K562 (cell line): ENCODE results near the gene MAST4. TPM values are rescaled to one million over a fixed set of nuclear protein-coding genes. Genes with fewer than 3 reads are reported as not detected.

Experiments used
- ATAC-seq: fragments of 200-7000 bp; cut with Tn5 transposase; 3 replicates; pipeline ENCODE4 v1.9.1; 2020; ENCODE audit warnings: moderate library complexity
- BruUV-seq: library from RNA; stranded (reverse); fragments of 400-500 nt; replicated peaks from 2 replicates; lab custom pipeline; 2021; lab: Mats Ljungman, UMichigan
- CTCF ChIA-PET: fragments of 300-600 bp; formaldehyde crosslinking; extraction: SDS; loops from one replicate; lab custom pipeline; 2021; ENCODE audit warnings: low intra/inter-chr PET ratio; lab: Yijun Ruan, JAX
- POLR2A ChIA-PET: fragments of 300-600, 350-650 bp; sonication (Branson Sonifier 250); formaldehyde crosslinking; extraction: SDS; loops from one replicate; lab custom pipeline; 2021; ENCODE audit warnings: antibody characterized with exemption, inconsistent platforms; lab: Yijun Ruan, JAX
- DNase-seq, 4 experiments: peaks; one replicate each; pipeline versions ENCODE4 v3.0.0 to v3.0.0-alpha.2; 2011 to 2018; ENCODE audit warnings: low spot score in 3 of 4, mixed read lengths in 3 of 4; ENCODE audit errors: extremely low read depth in 1 of 4
- FAIRE-seq: peaks from 2 replicates; lab custom pipeline; 2011; peaks lifted over from hg19 to GRCh38; lab: Jason Lieb, UNC
- H2AFZ ChIP-seq: 2 replicates; pipeline ENCODE4 v1.6.0; 2011; ENCODE audit warnings: low read depth, low read length, control low read depth, inconsistent platforms
- H3K27ac ChIP-seq: fragments of 200-600 bp; 3 replicates; pipeline ENCODE4 v1.8.0; 2011; ENCODE audit warnings: low read depth, mild to moderate bottlenecking, control low read depth, inconsistent platforms, low read length, moderate library complexity, mixed read lengths; ENCODE audit errors: extremely low read depth
- H3K27me3 ChIP-seq, 2 experiments: fragments of 300-600 bp in 1 of 2; 2 replicates in 1 of 2; 3 replicates in 1 of 2; pipeline versions ENCODE4 v1.6.0 to v1.8.0; 2011; ENCODE audit warnings: inconsistent platforms in 2 of 2, low read length in 2 of 2, mild to moderate bottlenecking in 1 of 2, mixed read lengths in 1 of 2, moderate library complexity in 1 of 2; ENCODE audit not compliant: control insufficient read depth in 2 of 2, insufficient read depth in 2 of 2
- H3K36me3 ChIP-seq: fragments of 300-600 bp; 3 replicates; pipeline ENCODE4 v1.8.0; 2011; ENCODE audit warnings: mild to moderate bottlenecking, low read length, inconsistent platforms; ENCODE audit not compliant: control insufficient read depth, insufficient read depth
- H3K4me1 ChIP-seq, 2 experiments: fragments of 200-600 bp in 1 of 2; replicated peaks in 1 of 2; 2 replicates in 1 of 2; 3 replicates in 1 of 2; pipeline versions ENCODE4 v1.5.1 to v1.8.0; 2011; ENCODE audit warnings: inconsistent platforms in 2 of 2, low read length in 2 of 2, mild to moderate bottlenecking in 1 of 2, mixed read lengths in 1 of 2, moderate library complexity in 1 of 2; ENCODE audit not compliant: control insufficient read depth in 2 of 2, insufficient read depth in 2 of 2
- H3K4me2 ChIP-seq: 2 replicates; pipeline ENCODE4 v1.6.1; 2011; ENCODE audit warnings: low read length, control low read depth, inconsistent platforms, mixed read lengths; ENCODE audit not compliant: insufficient read depth
- H3K4me3 ChIP-seq: fragments of 200-600 bp; sonication (generic), shearing (Covaris generic); 2 replicates; pipeline ENCODE4 v1.5.1; 2016; ENCODE audit warnings: control low read depth, inconsistent platforms
- H3K79me2 ChIP-seq: fragments of 200-600 bp; 3 replicates; pipeline ENCODE4 v1.8.0; 2011; ENCODE audit warnings: low read length, inconsistent platforms; ENCODE audit not compliant: control insufficient read depth, insufficient read depth
- H3K9ac ChIP-seq, 2 experiments: 2 replicates each; pipeline versions ENCODE4 v1.6.0 to v1.6.1; 2011; ENCODE audit warnings: low read depth in 2 of 2, low read length in 2 of 2, control low read depth in 1 of 2, inconsistent platforms in 1 of 2, mild to moderate bottlenecking in 1 of 2, mixed read lengths in 1 of 2; ENCODE audit not compliant: insufficient read depth in 1 of 2
- H3K9me1 ChIP-seq: one replicate; pipeline ENCODE4 v1.6.0; 2011; ENCODE audit warnings: inconsistent platforms, mild to moderate bottlenecking, low read length, moderate library complexity; ENCODE audit not compliant: control insufficient read depth, insufficient read depth
- H3K9me3 ChIP-seq: replicated peaks from 2 replicates; pipeline ENCODE4 v1.5.1; 2011; ENCODE audit warnings: low read depth, low read length, inconsistent platforms; ENCODE audit not compliant: control insufficient read depth, insufficient read depth
- H4K20me1 ChIP-seq: replicated peaks from 2 replicates; pipeline ENCODE4 v1.6.1; 2011; ENCODE audit warnings: low read length, inconsistent platforms, mixed read lengths; ENCODE audit not compliant: control insufficient read depth, insufficient read depth
- BACH1 ChIP-seq: fragments of 200-800 bp; sonication (Bioruptor generic); IDR thresholded peaks from 2 replicates; pipeline ENCODE4 v1.6.1; 2016; ENCODE audit warnings: missing genetic modification characterization, missing compliant biosample characterization
- FOXJ3 ChIP-seq: sonication (generic); formaldehyde crosslinking; IDR thresholded peaks from 2 replicates; pipeline ENCODE4 v1.4.0; 2020; ENCODE audit warnings: mild to moderate bottlenecking, missing genetic modification reagents
- FOXK1 ChIP-seq: sonication (generic); formaldehyde crosslinking; IDR thresholded peaks from 2 replicates; pipeline ENCODE4 v1.8.0; 2022; ENCODE audit warnings: missing genetic modification reagents, mild to moderate bottlenecking, borderline replicate concordance
- KDM2B ChIP-seq: fragments of 250-450 bp; sonication (Bioruptor Pico); IDR thresholded peaks from 2 replicates; pipeline ENCODE4 v1.8.0; 2021; ENCODE audit warnings: mild to moderate bottlenecking, moderate library complexity
- MEF2A ChIP-seq: IDR thresholded peaks from 2 replicates; pipeline ENCODE4 v1.6.1; 2011; ENCODE audit warnings: low read depth, mild to moderate bottlenecking, low read length, moderate library complexity; ENCODE audit not compliant: control insufficient read depth
- NFRKB ChIP-seq: fragments of 450-650 bp; IDR thresholded peaks from 2 replicates; pipeline ENCODE4 v1.6.1; 2016; ENCODE audit warnings: low read depth
- POLR2AphosphoS2 ChIP-seq: IDR thresholded peaks from 2 replicates; pipeline ENCODE4 v1.6.1; 2012; ENCODE audit warnings: low read length, improper control_type of control experiment
- POLR3G ChIP-seq: IDR thresholded peaks from 2 replicates; pipeline ENCODE4 v1.6.1; 2011; ENCODE audit not compliant: insufficient read length, insufficient replicate concordance; ENCODE audit errors: extremely low read depth
- PRMT5 ChIP-seq: sonication (generic); formaldehyde crosslinking; IDR thresholded peaks from 2 replicates; pipeline ENCODE4 v1.5.0; 2020; ENCODE audit warnings: missing genetic modification reagents
- SIN3B ChIP-seq: fragments of 450-650 bp; IDR thresholded peaks from 2 replicates; pipeline ENCODE4 v1.6.1; 2017; ENCODE audit warnings: low read depth, mild to moderate bottlenecking, moderate library complexity
- SIRT6 ChIP-seq: IDR thresholded peaks from one replicate; pipeline ENCODE4 v1.6.1; 2012; ENCODE audit warnings: low read depth, mild to moderate bottlenecking, control low read depth, inconsistent platforms, low read length, moderate library complexity
- SRF ChIP-seq, 2 experiments: fragments of 250-450, 450-650 bp in 1 of 2; sonication (Bioruptor Pico) in 1 of 2; sonication (generic) in 1 of 2; formaldehyde crosslinking; IDR thresholded peaks; 2 replicates each; pipeline versions ENCODE4 v1.5.0 to v1.5.1; 2020 to 2022; ENCODE audit warnings: mild to moderate bottlenecking in 1 of 2, missing genetic modification reagents in 1 of 2
- ZFPM2 ChIP-seq: fragments of 250-450 bp; sonication (Bioruptor Pico); IDR thresholded peaks from 2 replicates; pipeline ENCODE4 v1.5.1; 2022; ENCODE audit warnings: mild to moderate bottlenecking
- ZNF274 ChIP-seq: IDR thresholded peaks from 2 replicates; pipeline ENCODE4 v1.6.1; 2011; ENCODE audit warnings: low read depth, mild to moderate bottlenecking, low read length, moderate library complexity, borderline replicate concordance
- WGBS: fragments of 100-300 bp; shearing (Covaris generic); methylation state at CpG from one replicate; pipeline ENCODE4 v1.1.6; 2016; ENCODE audit warnings: low coverage, mixed read lengths; ENCODE audit not compliant: insufficient coverage; ENCODE audit errors: missing lambda C conversion rate; 5-methylcytosine and 5-hydroxymethylcytosine counted together
- in situ Hi-C: fragments of 300-500 bp; cut with MboI; formaldehyde crosslinking; loops from 4 replicates; pipeline ENCODE4 v1.15.0; 2018; ENCODE audit warnings: inconsistent platforms, mixed read lengths
- intact Hi-C: fragments of 100-400 bp; cut with micrococcal nuclease; formaldehyde crosslinking; loops from 2 replicates; pipeline ENCODE4 v1.14.2; 2022
- polyA plus RNA-seq, 8 experiments: library from polyadenylated mRNA; depleted of rRNA in 4 of 8; stranded (reverse) in 5 of 8; unstranded in 3 of 8; fragments of >200 nt; fragmentation: Nextera tagmentation in 2 of 8; fragmentation: Illumina TruSeq in 1 of 8; extraction: Ambion mirVana in 2 of 8; extraction: Trizol in 1 of 8; gene quantifications; 2 replicates each; pipeline versions ENCODE4 v1.2.1 to v1.2.3, GENCODE V29; 2011 to 2014; ENCODE audit warnings: inconsistent platforms in 1 of 8, missing spikeins in 1 of 8
- total RNA-seq, 7 experiments: library from RNA; depleted of rRNA in 6 of 7; stranded (reverse); fragments of >200 nt in 6 of 7; fragmentation: Illumina TruSeq in 2 of 7; extraction: Trizol in 2 of 7; gene quantifications; 2 replicates each; pipeline versions ENCODE4 v1.2.1 to v1.2.3, GENCODE V29; 2011 to 2021; ENCODE audit warnings: low replicate concordance in 1 of 7
- TF ChIP-seq, protein P1 (sequence below): fragments of 450-650 bp; conservative IDR thresholded peaks from 2 replicates; pipeline ENCODE4 v1.6.1; 2016; ENCODE audit warnings: missing genetic modification characterization, low read depth, mild to moderate bottlenecking, missing compliant biosample characterization, moderate library complexity
- TF ChIP-seq, protein P2 (sequence below): fragments of 150-350 bp; IDR thresholded peaks from 2 replicates; pipeline ENCODE4 v1.6.1; 2014; ENCODE audit warnings: low read depth, mild to moderate bottlenecking, low read length, borderline replicate concordance

Gene MAST4
- total and polyA plus RNA-seq, 9 of the 15 experiments (the other 6 are each of a cell fraction or from before 2014, with no cell fraction given): 0.88 to 10.1 (median 5.2) TPM

DNA sequence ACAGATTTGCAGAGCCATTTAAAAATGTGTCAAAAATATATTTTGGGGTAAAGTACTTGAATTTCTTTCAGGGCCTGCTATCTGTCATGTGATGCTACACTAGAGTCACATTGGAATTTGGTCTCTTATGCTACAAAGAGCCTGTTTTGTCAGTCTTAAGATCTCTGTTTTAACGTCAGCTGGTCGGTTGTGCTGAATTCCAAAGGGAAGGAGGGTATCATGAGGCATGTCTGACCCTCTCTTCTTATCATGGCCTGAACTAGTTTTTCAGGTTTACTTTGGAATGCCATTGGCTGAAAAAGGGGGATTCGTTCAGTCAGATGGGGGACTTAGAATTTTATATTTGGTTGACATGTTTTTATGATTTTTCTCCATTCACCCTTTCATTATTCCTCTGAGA is 309.8 kb downstream of the MAST4 start (continued):
- no peak for TF ChIP-seq FOXK1 (CRISPR knock-in tag)
- no peak for TF ChIP-seq BACH1 (tag)
- TF ChIP-seq, protein P1, sequence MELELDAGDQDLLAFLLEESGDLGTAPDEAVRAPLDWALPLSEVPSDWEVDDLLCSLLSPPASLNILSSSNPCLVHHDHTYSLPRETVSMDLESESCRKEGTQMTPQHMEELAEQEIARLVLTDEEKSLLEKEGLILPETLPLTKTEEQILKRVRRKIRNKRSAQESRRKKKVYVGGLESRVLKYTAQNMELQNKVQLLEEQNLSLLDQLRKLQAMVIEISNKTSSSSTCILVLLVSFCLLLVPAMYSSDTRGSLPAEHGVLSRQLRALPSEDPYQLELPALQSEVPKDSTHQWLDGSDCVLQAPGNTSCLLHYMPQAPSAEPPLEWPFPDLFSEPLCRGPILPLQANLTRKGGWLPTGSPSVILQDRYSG (tag): no peak
- TF ChIP-seq ZFPM2 (CRISPR knock-in tag): no peak
- TF ChIP-seq FOXJ3: no peak
- no peak for TF ChIP-seq NFRKB
- TF ChIP-seq SIN3B: no peak
- TF ChIP-seq KDM2B (CRISPR knock-in tag): no peak
- no peak for TF ChIP-seq POLR2AphosphoS2
- TF ChIP-seq PRMT5 (CRISPR knock-in tag): no peak
- TF ChIP-seq POLR3G: no peak
- TF ChIP-seq MEF2A: no peak

DNA sequence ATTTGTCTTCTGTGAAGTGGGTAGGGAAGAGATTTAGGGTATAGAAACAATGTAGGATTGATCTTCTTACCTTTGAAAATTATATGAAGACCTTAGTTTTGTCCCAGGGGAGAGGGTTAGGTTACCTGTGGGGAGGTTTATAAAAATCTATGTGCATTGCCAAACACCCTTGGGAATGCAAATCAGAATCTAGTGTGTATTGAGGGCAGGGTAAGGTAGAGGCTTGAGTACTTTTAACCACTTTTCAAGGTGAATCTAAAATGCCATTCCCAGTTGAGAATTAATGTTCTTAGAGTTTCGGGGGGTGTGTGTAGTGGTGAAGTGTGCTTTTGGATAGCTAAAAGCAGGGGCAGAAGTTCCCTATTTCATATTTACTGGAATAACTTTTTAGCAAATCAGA is 312.0 kb downstream of the MAST4 start:
- Histone ChIP-seq H3K9me1 (no peaks in the 10 kb centered on the region), H3K9me3 (no peaks in the 10 kb centered on the region), H2AFZ (no peak overlapping the region), H3K4me2 (no peak overlapping the region), H3K79me2 (no peaks in the 10 kb centered on the region), H3K27ac (no peak overlapping the region), H3K27me3 (0 out of 5 replicates have a peak, but pooled peaks cover 0 to 4% of the 10 kb centered on the region in 2 experiments), H3K4me3 (no peak overlapping the region), H3K9ac (no peak overlapping the region), H4K20me1 (no peaks in the 10 kb centered on the region)
- WGBS: 0% methylated on average over 1 of the region's 1 CpG
- in situ Hi-C loops: no loop called here
- ATAC-seq: no peak
- DNase-seq: no peak
- no peak for FAIRE-seq
- CTCF ChIA-PET: no interaction called here
- TF ChIP-seq, protein P2, sequence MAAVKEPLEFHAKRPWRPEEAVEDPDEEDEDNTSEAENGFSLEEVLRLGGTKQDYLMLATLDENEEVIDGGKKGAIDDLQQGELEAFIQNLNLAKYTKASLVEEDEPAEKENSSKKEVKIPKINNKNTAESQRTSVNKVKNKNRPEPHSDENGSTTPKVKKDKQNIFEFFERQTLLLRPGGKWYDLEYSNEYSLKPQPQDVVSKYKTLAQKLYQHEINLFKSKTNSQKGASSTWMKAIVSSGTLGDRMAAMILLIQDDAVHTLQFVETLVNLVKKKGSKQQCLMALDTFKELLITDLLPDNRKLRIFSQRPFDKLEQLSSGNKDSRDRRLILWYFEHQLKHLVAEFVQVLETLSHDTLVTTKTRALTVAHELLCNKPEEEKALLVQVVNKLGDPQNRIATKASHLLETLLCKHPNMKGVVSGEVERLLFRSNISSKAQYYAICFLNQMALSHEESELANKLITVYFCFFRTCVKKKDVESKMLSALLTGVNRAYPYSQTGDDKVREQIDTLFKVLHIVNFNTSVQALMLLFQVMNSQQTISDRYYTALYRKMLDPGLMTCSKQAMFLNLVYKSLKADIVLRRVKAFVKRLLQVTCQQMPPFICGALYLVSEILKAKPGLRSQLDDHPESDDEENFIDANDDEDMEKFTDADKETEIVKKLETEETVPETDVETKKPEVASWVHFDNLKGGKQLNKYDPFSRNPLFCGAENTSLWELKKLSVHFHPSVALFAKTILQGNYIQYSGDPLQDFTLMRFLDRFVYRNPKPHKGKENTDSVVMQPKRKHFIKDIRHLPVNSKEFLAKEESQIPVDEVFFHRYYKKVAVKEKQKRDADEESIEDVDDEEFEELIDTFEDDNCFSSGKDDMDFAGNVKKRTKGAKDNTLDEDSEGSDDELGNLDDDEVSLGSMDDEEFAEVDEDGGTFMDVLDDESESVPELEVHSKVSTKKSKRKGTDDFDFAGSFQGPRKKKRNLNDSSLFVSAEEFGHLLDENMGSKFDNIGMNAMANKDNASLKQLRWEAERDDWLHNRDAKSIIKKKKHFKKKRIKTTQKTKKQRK: no peak
- no peak for TF ChIP-seq ZNF274
- no peak for TF ChIP-seq SRF (CRISPR knock-in tag; IDR thresholded peaks at IDR 0.05)
- no peak for TF ChIP-seq SIRT6
- TF ChIP-seq, all 486 proteins: peak for 0
- Histone ChIP-seq H3K4me1 (no peaks in the 10 kb centered on the region), H3K36me3 (no peaks in the 10 kb centered on the region)
- intact Hi-C loops: no loop called here
- POLR2A ChIA-PET: interaction anchor here (0.5 kb wide), 1 partner anchor 112 kb away, joined by 3 read pairs; no protein-coding TSS in a partner anchor
- BruUV-seq: no TSS peak
